ENCODE results near the gene WWOX.

The WWOX gene

DNA sequence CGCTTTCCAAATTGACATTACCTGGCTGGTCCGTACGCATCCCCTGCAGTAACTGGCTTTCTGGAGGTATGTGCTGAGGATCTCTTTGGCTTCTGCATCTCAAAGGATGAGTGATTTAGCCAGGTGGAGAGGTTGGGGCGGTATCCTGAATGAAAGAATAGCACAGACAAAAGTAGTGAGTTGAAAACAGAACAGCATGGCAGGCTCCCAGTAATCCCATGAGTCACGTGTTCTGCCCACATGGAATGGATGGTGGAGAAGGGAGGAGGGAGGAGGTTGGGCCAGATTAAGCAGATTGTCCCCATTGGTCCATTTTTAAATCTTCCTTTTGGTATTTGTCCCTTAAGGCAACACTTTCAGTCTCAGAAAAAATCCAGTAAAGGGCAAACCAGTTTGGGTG is 176.0 kb downstream of the WWOX start:
- no CpG with 5 or more reads among the region's 5 CpGs for WGBS (ENCODE audit: extremely low coverage, insufficient coverage, insufficient read length)
- Histone ChIP-seq H3K4me3 (ENCODE audit: low read depth, low read length) (no peak overlapping the region), H3K27ac (ENCODE audit: low read depth, low read length) (no peak overlapping the region), H3K79me2 (ENCODE audit: control insufficient read depth, insufficient read depth, low read length, poor library complexity) (no peaks in the 10 kb centered on the region), H4K8ac (ENCODE audit: low read depth, low read length) (no peak overlapping the region), H2BK120ac (ENCODE audit: insufficient read depth, low read length, poor library complexity) (no peak overlapping the region), H3K4ac (ENCODE audit: low read depth, low read length) (no peak overlapping the region), H3K4me1 (ENCODE audit: control insufficient read depth in 1 of 2, insufficient read depth in 2 of 2, low read length in 2 of 2) (peaks cover 2 to 8% of the 10 kb centered on the region in 2 experiments), H4K12ac (ENCODE audit: low read depth, low read length) (no peak overlapping the region), H2AK5ac (ENCODE audit: low read length) (no peak overlapping the region), H3K18ac (ENCODE audit: low read length) (no peak overlapping the region), H3K14ac (ENCODE audit: low read length) (no peak overlapping the region), H2BK5ac (ENCODE audit: low read depth, low read length, poor library complexity) (no peak overlapping the region), H2BK12ac (ENCODE audit: low read length) (no peak overlapping the region), H3K36me3 (ENCODE audit: control insufficient read depth in 1 of 2, insufficient read depth in 2 of 2, low read length in 2 of 2) (no peaks in the 10 kb centered on the region), H3K9me3 (ENCODE audit: insufficient read depth, low read depth, low read length) (no peaks in the 10 kb centered on the region), H3K79me1 (ENCODE audit: low read length) (no peaks in the 10 kb centered on the region), H3K27me3 (ENCODE audit: insufficient read depth, low read length) (no peaks in the 10 kb centered on the region), H3K9ac (ENCODE audit: low read length) (no peak overlapping the region), H3K4me2 (ENCODE audit: low read length) (no peak overlapping the region), H4K91ac (ENCODE audit: low read depth, low read length) (no peak overlapping the region), H3K23ac (ENCODE audit: low read length) (no peak overlapping the region), H2AFZ (ENCODE audit: insufficient read depth, low read length, poor library complexity) (no peak overlapping the region)
- DNase-seq = peak in 1 of 2 donors; percentile 13

GRCh38 chr16:78277321-78278055 is 178.0 kb downstream of the WWOX start:
- Histone ChIP-seq H3K9me3 (ENCODE audit: insufficient read depth, low read depth, low read length) (no peaks in the 10 kb centered on the region), H2BK12ac (ENCODE audit: low read length) (no peak overlapping the region), H2BK120ac (ENCODE audit: insufficient read depth, low read length, poor library complexity) (no peak overlapping the region), H3K79me2 (ENCODE audit: control insufficient read depth, insufficient read depth, low read length, poor library complexity) (no peaks in the 10 kb centered on the region), H3K4me2 (ENCODE audit: low read length) (peak overlapping the region; percentile 7), H2BK5ac (ENCODE audit: low read depth, low read length, poor library complexity) (no peak overlapping the region), H4K12ac (ENCODE audit: low read depth, low read length) (no peak overlapping the region), H3K9ac (ENCODE audit: low read length) (no peak overlapping the region), H3K36me3 (ENCODE audit: control insufficient read depth in 1 of 2, insufficient read depth in 2 of 2, low read length in 2 of 2) (no peaks in the 10 kb centered on the region), H3K4ac (ENCODE audit: low read depth, low read length) (no peak overlapping the region), H3K79me1 (ENCODE audit: low read length) (peaks cover 1% of the 10 kb centered on the region), H3K18ac (ENCODE audit: low read length) (no peak overlapping the region), H2AFZ (ENCODE audit: insufficient read depth, low read length, poor library complexity) (no peak overlapping the region), H2AK5ac (ENCODE audit: low read length) (no peak overlapping the region), H3K14ac (ENCODE audit: low read length) (no peak overlapping the region), H3K4me3 (ENCODE audit: low read depth, low read length) (no peak overlapping the region), H4K8ac (ENCODE audit: low read depth, low read length) (no peak overlapping the region), H3K27me3 (ENCODE audit: insufficient read depth, low read length) (no peaks in the 10 kb centered on the region), H4K91ac (ENCODE audit: low read depth, low read length) (no peak overlapping the region), H3K23ac (ENCODE audit: low read length) (no peak overlapping the region), H3K4me1 (ENCODE audit: control insufficient read depth in 1 of 2, insufficient read depth in 2 of 2, low read length in 2 of 2) (peaks cover 2 to 8% of the 10 kb centered on the region in 2 experiments), H3K27ac (ENCODE audit: low read depth, low read length) (no peak overlapping the region)
- no CpG with 5 or more reads among the region's 12 CpGs for WGBS (ENCODE audit: extremely low coverage, insufficient coverage, insufficient read length)
- peak in 1 of 2 donors; percentile 19 for DNase-seq

- H3K9ac ChIP-seq (ENCODE audit: low read length) = no peak overlapping the region
- no peak overlapping the region for H2BK12ac ChIP-seq (ENCODE audit: low read length)
- H2BK120ac ChIP-seq (ENCODE audit: insufficient read depth, low read length, poor library complexity) = no peak overlapping the region
- H3K4me3 ChIP-seq (ENCODE audit: low read depth, low read length) = no peak overlapping the region
- no peak overlapping the region for H2BK5ac ChIP-seq (ENCODE audit: low read depth, low read length, poor library complexity)
- H4K8ac ChIP-seq (ENCODE audit: low read depth, low read length) = no peak overlapping the region
- no peak overlapping the region for H2AK5ac ChIP-seq (ENCODE audit: low read length)
- H3K79me1 ChIP-seq (ENCODE audit: low read length) = peaks cover 1% of the 10 kb centered on the region
- H3K23ac ChIP-seq (ENCODE audit: low read length) = no peak overlapping the region
- no peaks in the 10 kb centered on the region for H3K9me3 ChIP-seq (ENCODE audit: insufficient read depth, low read depth, low read length)
- H3K27ac ChIP-seq (ENCODE audit: low read depth, low read length) = no peak overlapping the region
- no peaks in the 10 kb centered on the region for H3K36me3 ChIP-seq (ENCODE audit: control insufficient read depth in 1 of 2, insufficient read depth in 2 of 2, low read length in 2 of 2)
- peaks cover 2 to 8% of the 10 kb centered on the region in 2 experiments for H3K4me1 ChIP-seq (ENCODE audit: control insufficient read depth in 1 of 2, insufficient read depth in 2 of 2, low read length in 2 of 2)
- no CpG with 5 or more reads among the region's 3 CpGs for WGBS (ENCODE audit: extremely low coverage, insufficient coverage, insufficient read length)
- H3K4ac ChIP-seq (ENCODE audit: low read depth, low read length) = no peak overlapping the region
- no peak overlapping the region for H4K91ac ChIP-seq (ENCODE audit: low read depth, low read length)
- no peak for DNase-seq
- H3K18ac ChIP-seq (ENCODE audit: low read length) = no peak overlapping the region
- no peak overlapping the region for H3K4me2 ChIP-seq (ENCODE audit: low read length)
- no peaks in the 10 kb centered on the region for H3K79me2 ChIP-seq (ENCODE audit: control insufficient read depth, insufficient read depth, low read length, poor library complexity)
- no peaks in the 10 kb centered on the region for H3K27me3 ChIP-seq (ENCODE audit: insufficient read depth, low read length)
- H3K14ac ChIP-seq (ENCODE audit: low read length) = no peak overlapping the region
- H2AFZ ChIP-seq (ENCODE audit: insufficient read depth, low read length, poor library complexity) = no peak overlapping the region
- H4K12ac ChIP-seq (ENCODE audit: low read depth, low read length) = no peak overlapping the region
These were observed 178.6 kb downstream of the WWOX start for GRCh38 chr16:78278056-78278450.

DNA sequence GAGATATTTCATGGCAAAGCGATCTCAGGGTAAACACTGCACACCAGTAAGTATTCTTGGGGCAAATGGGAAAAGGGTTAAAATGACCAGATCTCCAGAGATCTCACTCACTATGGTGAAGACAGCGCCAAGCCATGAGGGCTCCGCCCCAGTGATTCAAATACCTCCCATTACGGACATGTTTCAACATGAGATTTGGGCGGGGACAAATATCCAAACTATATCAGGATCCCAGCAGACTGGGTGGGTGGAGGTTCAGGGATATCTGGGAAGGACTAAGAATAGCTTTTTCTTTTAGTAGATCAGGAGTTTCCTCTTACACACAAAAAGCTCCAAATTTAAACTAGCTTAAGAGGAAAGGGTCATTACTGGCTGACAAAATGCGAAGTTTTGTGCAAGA is 181.7 kb downstream of the WWOX start:
- H2BK5ac ChIP-seq (ENCODE audit: low read depth, low read length, poor library complexity) = no peak overlapping the region
- no peak overlapping the region for H2AFZ ChIP-seq (ENCODE audit: insufficient read depth, low read length, poor library complexity)
- H3K36me3 ChIP-seq (ENCODE audit: control insufficient read depth in 1 of 2, insufficient read depth in 2 of 2, low read length in 2 of 2) = no peaks in the 10 kb centered on the region
- no peaks in the 10 kb centered on the region for H3K9me3 ChIP-seq (ENCODE audit: insufficient read depth, low read depth, low read length)
- no peak overlapping the region for H4K12ac ChIP-seq (ENCODE audit: low read depth, low read length)
- no peak overlapping the region for H3K4ac ChIP-seq (ENCODE audit: low read depth, low read length)
- no peak overlapping the region for H3K9ac ChIP-seq (ENCODE audit: low read length)
- H3K4me2 ChIP-seq (ENCODE audit: low read length) = no peak overlapping the region
- H3K18ac ChIP-seq (ENCODE audit: low read length) = no peak overlapping the region
- H4K8ac ChIP-seq (ENCODE audit: low read depth, low read length) = no peak overlapping the region
- no peaks in the 10 kb centered on the region for H3K79me2 ChIP-seq (ENCODE audit: control insufficient read depth, insufficient read depth, low read length, poor library complexity)
- H2BK120ac ChIP-seq (ENCODE audit: insufficient read depth, low read length, poor library complexity) = no peak overlapping the region
- H3K14ac ChIP-seq (ENCODE audit: low read length) = no peak overlapping the region
- H3K4me1 ChIP-seq (ENCODE audit: control insufficient read depth in 1 of 2, insufficient read depth in 2 of 2, low read length in 2 of 2) = peaks cover 2 to 4% of the 10 kb centered on the region in 2 experiments
- H2BK12ac ChIP-seq (ENCODE audit: low read length) = no peak overlapping the region
- no peak for DNase-seq
- no peak overlapping the region for H4K91ac ChIP-seq (ENCODE audit: low read depth, low read length)
- peaks cover 1% of the 10 kb centered on the region for H3K79me1 ChIP-seq (ENCODE audit: low read length)
- H3K23ac ChIP-seq (ENCODE audit: low read length) = no peak overlapping the region
- H3K27ac ChIP-seq (ENCODE audit: low read depth, low read length) = no peak overlapping the region
- no peak overlapping the region for H2AK5ac ChIP-seq (ENCODE audit: low read length)
- no peak overlapping the region for H3K4me3 ChIP-seq (ENCODE audit: low read depth, low read length)
- WGBS (ENCODE audit: extremely low coverage, insufficient coverage, insufficient read length) = no CpG with 5 or more reads among the region's 6 CpGs
- H3K27me3 ChIP-seq (ENCODE audit: insufficient read depth, low read length) = no peaks in the 10 kb centered on the region
